ENCODE results near the gene CDH4. TPM values are rescaled to one million over a fixed set of nuclear protein-coding genes. Genes with fewer than 3 reads are reported as not detected.

The CDH4 gene
- total RNA-seq, 1 donor from 2014 or later = 2.2 TPM

GRCh38 chr20:61295682-61296628 is 43.9 kb downstream of the CDH4 start:
- intact Hi-C loops (cut with DNase I) = no loop called here
- DNase-seq (ENCODE audit: low spot score) (no peak), ATAC-seq (no peak)

- no peak for ATAC-seq
- DNase-seq (ENCODE audit: low spot score) = no peak
- intact Hi-C loops (cut with DNase I) = no loop called here
These were observed 44.6 kb downstream of the CDH4 start for GRCh38 chr20:61296629-61297019.

GRCh38 chr20:61297491-61297890 is 45.4 kb downstream of the CDH4 start:
- DNase-seq (ENCODE audit: low spot score) = no peak
- intact Hi-C loops (cut with DNase I) = no loop called here
- ATAC-seq = no peak

DNA sequence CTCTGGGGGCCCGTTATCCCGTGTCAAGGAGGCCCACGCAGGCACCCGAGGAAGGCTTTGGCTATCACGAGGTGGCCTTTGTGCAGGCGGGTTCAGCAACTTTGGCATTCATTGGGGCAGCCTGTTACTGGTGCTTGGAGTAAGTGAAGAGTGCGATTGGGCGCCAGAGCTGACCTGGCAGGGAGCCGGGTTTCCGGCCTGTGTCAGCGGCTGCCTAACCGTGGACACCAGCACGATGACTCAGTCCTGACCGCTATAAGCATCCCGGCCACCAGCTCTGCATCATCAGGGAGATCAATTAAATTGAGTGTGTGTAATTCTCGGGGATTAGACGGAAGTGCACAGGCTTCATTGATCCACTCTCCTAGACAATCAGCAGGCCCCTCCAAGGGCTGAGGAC is 45.9 kb downstream of the CDH4 start:
- intact Hi-C loops (cut with DNase I) = no loop called here
- peak; percentile 50 for ATAC-seq

GRCh38 chr20:61298661-61299060 is 46.6 kb downstream of the CDH4 start:
- no peak for DNase-seq (ENCODE audit: low spot score)
- no peak for ATAC-seq
- intact Hi-C loops (cut with DNase I) = no loop called here

More for the DNA sequence above, 45.9 kb downstream of the CDH4 start:
- DNase-seq (ENCODE audit: low spot score) = no peak

DNA sequence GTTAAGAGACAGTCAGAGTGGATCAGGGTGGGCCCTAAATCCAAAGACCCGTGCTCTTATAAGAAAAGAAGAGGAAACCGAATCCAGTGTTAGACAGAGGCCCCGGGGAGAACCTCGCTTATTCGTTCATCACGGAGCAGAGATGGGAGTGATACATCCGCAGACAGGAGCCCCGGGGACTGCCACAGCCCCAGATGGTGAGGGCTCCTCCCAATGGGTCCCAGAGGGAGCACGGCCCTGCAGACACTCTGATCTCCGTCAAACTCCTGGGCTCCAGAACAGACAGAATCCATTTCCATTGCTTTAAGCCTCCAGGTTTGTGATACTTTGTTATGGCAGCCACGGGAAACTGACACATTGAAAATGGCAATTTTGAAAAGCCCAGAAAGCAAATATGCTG is 47.0 kb downstream of the CDH4 start:
- no peak for DNase-seq (ENCODE audit: low spot score)
- ATAC-seq = no peak
- intact Hi-C loops (cut with DNase I) = no loop called here

DNA sequence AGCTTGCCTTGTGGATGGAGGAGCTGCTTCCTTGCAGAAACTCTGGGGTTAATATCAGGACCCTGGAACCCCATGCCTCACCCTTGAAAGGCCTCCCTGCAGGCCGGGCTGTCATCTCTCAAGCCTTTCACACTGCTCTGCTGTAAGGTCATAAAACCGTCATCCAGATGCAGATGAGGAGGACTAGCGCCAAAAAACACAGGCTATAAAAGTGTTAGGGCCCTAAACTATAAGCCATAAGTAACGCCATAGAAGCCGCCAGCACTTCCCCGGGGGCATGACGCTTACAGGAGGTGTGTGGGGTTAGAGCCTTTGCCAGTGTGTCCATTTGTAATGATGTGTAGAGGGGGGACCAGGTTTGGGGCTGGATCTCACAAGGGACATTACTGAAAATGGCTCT is 47.6 kb downstream of the CDH4 start:
- intact Hi-C loops (cut with DNase I) = no loop called here
- no peak for DNase-seq (ENCODE audit: low spot score)
- ATAC-seq = no peak

DNA sequence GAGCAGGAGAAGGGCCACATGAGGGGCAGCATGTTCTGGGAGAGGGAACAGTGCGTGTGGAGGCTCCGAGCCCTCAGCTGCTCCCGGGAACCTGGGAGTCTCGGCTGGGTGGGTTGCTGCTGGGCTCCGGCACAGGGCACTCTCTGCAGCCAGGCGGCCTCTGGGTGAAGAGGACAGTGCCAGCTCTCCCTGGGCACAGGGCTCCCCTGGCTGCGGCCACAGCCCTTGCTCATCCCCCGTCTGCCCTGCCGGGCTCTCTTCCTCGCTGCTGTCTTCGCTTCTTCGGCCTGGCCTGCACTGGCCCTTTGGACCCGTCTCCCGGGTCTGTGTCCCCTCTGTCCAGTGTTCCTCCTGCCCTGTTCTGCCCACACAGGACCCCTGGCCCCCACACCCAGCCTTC is 48.2 kb downstream of the CDH4 start:
- intact Hi-C loops (cut with DNase I) = no loop called here
- no peak for DNase-seq (ENCODE audit: low spot score)
- ATAC-seq = no peak

DNA sequence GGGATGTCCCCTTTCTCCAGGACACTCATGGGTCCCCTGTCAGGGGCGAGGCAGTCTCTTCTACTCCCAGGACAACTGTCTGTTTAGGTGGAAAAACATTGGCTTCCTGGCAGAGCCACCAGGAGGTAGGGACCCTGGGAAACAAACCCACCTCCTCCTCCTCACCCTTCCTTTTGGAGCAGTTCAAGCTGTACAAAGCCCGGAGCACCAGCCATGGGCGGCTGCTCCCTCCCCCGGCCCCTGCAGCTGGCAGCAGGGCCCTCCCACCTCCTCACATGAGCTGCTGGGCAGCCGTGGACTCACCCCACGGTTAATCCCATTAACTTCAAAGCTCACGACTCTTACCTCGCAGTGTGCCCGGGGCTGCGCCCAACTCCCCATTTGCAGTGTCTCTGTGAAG is 48.6 kb downstream of the CDH4 start:
- DNase-seq (ENCODE audit: low spot score) (no peak), ATAC-seq (no peak)
- intact Hi-C loops (cut with DNase I) = no loop called here

DNA sequence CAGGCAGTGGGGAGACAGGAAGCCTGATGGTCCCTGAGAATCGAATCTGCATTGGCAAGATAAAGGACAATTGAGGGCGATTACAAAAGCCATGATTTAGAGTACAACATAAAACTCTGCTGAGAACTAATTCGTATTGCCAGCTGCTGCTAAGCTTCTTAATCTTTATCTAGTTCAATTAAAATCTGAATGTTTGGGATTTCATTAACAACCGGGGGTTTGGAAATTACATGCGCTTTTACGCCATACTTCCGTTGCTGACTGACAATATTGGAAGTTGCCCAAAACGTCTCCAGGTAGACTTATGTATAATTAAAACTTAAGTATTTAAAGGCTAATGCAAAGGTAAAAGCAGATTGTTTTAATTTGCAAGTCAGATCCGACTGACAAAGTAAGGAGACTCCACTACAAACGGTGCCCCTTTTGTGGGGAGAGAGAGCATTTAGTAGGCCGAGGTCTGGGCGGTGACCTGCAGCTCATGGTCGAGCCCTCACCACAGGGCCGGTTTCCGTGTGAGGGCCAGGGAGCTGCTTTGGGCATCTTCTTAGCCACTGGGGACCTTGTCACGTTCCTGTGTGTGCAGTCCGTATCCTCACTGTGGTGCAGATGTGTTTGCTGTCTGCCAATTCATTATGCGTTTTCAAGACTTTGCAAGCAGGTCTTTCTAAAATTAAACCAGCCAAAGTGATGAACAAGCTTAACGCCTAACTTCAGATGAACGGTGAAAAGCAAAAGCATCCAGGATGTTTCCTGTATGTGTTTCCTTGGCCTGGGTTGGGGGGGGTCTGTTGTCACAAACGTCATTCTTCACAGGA is 49.9 kb downstream of the CDH4 start:
- DNase-seq (ENCODE audit: low spot score) = no peak
- intact Hi-C loops (cut with DNase I) = no loop called here
- no peak for ATAC-seq

DNA sequence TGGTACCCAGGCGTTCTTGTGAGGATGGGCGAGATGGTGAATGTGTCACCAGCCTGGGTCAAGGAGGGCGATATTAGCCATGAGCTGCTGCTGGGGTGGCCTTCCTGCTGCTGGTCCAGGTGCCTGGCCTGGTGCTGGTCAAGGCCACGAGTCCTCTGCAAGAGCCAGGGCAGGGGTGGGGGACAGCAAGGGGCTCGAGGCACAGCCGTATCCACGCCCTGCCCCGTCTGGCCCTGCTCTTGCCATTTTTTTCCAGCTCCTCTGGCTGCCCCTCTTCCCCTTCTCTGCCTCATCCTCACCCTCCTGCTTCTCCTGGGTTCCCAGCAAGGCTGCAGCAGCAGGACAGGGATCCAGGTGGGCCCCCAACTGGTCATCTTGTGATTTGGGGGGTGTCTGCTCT is 51.2 kb downstream of the CDH4 start:
- ATAC-seq (no peak), DNase-seq (ENCODE audit: low spot score) (no peak)
- intact Hi-C loops (cut with DNase I) = no loop called here

- DNase-seq (ENCODE audit: low spot score) = no peak
- ATAC-seq = peak; percentile 26
- intact Hi-C loops (cut with DNase I) = no loop called here
These were observed 51.6 kb downstream of the CDH4 start for GRCh38 chr20:61303675-61304074.

DNA sequence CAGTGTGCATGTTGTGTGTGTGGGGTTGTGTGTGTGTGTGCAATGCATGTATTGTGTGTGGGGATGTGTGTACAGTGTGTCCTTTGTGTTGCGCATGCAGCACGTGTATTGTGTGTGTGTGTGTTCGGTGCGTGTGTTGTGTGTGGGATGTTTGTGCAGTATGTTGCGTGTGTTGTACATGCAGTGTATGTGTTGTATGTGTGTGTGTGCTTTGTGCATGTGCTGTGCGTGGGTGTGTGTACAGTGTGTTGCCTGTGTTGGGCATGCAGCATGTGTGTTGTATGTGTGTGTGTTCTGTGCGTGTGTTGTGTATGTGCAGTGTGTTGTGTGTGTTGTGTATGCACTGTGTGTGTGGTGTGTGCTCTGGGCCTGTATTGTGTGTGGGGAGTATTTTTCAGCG is 52.7 kb downstream of the CDH4 start:
- DNase-seq (ENCODE audit: low spot score) = no peak
- intact Hi-C loops (cut with DNase I) = no loop called here
- ATAC-seq = no peak

DNA sequence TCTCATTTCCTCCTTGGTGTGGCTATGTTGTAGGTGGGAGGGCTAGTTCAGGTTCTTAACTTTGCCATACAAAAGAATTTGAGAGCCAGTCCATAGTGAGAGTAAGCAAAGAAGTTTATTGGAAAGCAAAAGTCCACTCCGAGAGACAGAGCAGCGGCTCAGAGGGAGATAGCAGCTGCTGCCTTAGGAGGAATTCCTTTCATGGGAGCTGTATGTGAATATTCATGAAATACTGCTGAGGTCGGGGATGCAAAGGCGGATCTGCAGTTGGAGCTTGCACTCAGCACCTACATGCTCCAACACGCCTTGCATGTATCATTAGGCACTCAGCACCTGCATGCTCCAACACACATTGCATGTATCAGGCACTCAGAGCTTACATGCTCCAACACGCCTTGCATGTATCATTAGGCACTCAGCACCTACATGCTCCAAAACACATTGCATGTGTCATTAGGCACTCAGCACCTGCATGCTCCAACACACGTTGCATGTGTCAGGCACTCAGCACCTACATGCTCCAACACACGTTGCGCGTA is 54.9 kb downstream of the CDH4 start:
- DNase-seq (ENCODE audit: low spot score) (no peak), ATAC-seq (no peak)
- intact Hi-C loops (cut with DNase I) = no loop called here

- no peak for ATAC-seq
- no peak for DNase-seq (ENCODE audit: low spot score)
- intact Hi-C loops (cut with DNase I) = no loop called here
These were observed 55.8 kb downstream of the CDH4 start for GRCh38 chr20:61307686-61308476.

DNA sequence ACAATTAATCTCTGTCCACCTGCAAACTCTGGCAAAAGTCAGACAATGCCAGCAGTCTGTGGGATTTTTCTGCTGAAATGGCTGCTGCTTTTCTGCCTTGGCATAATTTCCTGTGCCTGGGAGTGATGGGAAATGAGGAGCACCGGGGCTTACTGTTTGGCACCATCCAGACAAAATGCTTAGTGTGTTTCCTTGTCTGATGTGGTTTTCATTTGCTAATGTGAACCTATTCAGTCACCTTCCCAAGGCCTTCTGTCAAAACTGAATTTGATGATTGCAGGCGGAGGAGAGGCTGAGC is 56.4 kb downstream of the CDH4 start:
- intact Hi-C loops (cut with DNase I) = no loop called here
- DNase-seq (ENCODE audit: low spot score) = no peak
- ATAC-seq = no peak

DNA sequence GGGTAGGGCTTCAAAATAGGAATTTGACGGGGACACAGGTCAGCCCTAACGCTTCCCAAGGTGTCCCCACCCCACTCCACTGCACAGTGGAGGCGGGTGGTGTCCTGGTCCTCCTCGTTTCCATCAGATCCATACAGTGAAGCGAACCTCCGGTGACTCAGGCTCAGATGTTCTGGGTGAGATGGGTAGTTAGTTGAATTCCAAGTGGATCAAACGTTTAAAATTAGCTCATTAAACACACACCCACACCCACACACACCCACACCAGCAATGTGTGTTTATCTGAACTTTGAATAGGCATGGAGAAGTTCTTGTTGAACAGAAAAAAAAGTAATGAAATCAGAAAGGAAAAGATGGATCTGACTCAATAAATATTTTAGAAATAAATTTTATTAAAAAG is 58.9 kb downstream of the CDH4 start:
- intact Hi-C loops (cut with DNase I) = no loop called here
- no peak for DNase-seq (ENCODE audit: low spot score)

DNA sequence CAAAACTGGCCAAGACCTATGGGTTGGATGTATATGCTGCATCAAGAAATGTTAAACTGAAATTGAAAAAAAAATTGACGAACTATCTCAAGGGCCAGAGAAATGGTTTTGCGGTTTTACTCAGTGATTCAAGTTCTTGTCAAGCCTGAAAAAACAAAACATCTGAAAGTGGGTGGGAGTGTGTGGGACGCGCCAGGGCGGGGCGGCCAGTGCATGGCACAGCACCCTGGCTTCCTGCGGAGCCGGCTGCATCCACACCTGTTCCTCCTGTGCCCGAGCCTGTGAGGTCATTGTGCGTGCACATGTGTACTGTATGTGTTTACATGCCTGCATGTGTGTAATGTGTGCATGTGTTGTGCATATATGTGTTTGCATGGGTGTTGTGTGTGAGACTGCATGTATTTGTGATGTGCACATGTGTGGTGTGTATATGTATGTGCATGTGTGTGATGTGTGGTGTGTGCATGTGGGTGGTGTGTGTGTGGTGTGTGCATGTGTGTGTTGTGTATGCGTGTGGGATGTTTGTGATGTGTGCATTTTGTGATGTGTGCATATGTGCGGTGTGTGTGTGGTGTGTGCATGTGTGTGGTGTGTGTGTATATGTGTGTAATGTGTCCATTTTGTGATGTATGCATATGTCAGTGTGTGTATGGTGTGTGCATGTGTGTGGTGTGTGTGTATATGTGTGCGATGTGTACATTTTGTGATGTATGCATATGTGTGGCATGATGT is 59.8 kb downstream of the CDH4 start:
- ATAC-seq (no peak), DNase-seq (ENCODE audit: low spot score) (no peak)
- intact Hi-C loops (cut with DNase I) = no loop called here

More for the DNA sequence above, 58.9 kb downstream of the CDH4 start:
- ATAC-seq = no peak

DNA sequence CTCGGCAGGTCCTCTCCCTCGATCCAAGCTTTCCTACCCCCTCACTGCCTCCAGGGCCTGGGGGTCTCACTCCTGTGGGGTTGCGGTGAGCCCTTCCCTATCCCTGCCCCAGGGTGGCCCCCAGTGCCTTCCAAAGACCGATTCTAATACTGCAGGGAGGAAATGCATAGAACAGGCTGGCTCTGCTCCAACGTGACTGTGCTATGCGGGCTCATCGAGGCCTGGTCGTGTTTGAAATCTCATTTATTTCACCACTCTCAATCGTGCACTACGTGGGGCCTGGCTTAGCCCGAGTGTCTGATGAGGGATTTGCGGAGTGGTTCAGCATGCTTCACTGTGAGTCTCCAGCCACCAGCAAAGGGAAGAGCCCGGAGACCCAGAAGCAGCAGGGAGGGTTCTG is 60.9 kb downstream of the CDH4 start:
- DNase-seq (ENCODE audit: low spot score) (no peak), ATAC-seq (no peak)
- intact Hi-C loops (cut with DNase I) = no loop called here
